ENCODE results near the gene C1orf232. TPM values are rescaled to one million over a fixed set of nuclear protein-coding genes. Genes with fewer than 3 reads are reported as not detected.

Gene C1orf232
- polyA plus RNA-seq, 2 of the 4 experiments (the other 2 are of a cell fraction) = not detected

DNA sequence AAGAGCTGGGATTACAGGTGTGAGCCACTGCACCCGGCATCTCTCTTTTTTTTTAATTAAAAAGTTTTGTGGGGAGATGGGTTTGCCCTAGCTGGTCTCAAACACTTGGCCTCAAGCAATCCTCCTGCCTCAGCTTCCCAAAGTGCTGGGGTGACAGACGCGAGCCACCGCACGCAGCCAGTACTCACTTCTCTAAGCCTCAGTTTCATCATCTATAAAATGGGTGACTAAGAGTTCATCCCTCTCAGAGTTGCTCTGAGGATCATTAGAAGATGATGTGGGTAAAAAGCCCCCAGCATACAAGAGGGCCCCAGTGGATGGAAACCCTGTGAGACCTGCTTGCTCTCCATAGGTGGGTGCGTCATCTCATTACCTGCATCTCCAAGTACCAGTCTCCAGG is 19.1 kb upstream of the C1orf232 start (continued):
- TF ChIP-seq, protein P1, sequence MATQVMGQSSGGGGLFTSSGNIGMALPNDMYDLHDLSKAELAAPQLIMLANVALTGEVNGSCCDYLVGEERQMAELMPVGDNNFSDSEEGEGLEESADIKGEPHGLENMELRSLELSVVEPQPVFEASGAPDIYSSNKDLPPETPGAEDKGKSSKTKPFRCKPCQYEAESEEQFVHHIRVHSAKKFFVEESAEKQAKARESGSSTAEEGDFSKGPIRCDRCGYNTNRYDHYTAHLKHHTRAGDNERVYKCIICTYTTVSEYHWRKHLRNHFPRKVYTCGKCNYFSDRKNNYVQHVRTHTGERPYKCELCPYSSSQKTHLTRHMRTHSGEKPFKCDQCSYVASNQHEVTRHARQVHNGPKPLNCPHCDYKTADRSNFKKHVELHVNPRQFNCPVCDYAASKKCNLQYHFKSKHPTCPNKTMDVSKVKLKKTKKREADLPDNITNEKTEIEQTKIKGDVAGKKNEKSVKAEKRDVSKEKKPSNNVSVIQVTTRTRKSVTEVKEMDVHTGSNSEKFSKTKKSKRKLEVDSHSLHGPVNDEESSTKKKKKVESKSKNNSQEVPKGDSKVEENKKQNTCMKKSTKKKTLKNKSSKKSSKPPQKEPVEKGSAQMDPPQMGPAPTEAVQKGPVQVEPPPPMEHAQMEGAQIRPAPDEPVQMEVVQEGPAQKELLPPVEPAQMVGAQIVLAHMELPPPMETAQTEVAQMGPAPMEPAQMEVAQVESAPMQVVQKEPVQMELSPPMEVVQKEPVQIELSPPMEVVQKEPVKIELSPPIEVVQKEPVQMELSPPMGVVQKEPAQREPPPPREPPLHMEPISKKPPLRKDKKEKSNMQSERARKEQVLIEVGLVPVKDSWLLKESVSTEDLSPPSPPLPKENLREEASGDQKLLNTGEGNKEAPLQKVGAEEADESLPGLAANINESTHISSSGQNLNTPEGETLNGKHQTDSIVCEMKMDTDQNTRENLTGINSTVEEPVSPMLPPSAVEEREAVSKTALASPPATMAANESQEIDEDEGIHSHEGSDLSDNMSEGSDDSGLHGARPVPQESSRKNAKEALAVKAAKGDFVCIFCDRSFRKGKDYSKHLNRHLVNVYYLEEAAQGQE (IDR thresholded peaks at IDR 0.05) = no peak

DNA sequence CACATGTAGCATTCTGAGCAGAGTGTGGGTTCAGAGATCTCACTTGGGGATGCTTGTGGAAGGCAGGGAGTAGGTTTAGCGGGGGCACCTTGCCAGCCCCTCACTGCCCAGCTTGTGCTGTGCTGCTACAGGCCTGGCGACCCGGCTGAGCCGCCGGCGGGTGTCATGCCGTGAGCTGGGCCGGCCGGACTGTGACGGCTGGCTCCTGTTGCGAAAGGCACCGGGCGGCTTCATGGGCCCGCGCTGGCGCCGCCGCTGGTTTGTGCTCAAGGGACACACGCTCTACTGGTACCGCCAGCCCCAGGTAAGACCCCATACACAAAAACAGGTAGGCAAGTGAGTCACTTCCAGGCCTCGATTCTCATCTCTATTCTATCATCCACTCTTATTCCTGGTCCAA is 16.1 kb upstream of the C1orf232 start:
- DNase-seq (ENCODE audit: low read depth in 1 of 2, low spot score in 1 of 2) (no peak), FAIRE-seq (no peak), ATAC-seq (no peak)
- Histone ChIP-seq H3K27ac (no peak overlapping the region), H3K4me1 (no peaks in the 10 kb centered on the region), H3K4me2 (no peak overlapping the region), H3K9me3 (no peaks in the 10 kb centered on the region), H3K4me3 (no peak overlapping the region)
- POLR2A ChIA-PET = no interaction called here
- CTCF ChIA-PET = interaction anchor here (0.5 kb wide), 1 partner anchor 51 kb away, joined by 3 read pairs; no protein-coding TSS in a partner anchor
- TF ChIP-seq, protein P2, sequence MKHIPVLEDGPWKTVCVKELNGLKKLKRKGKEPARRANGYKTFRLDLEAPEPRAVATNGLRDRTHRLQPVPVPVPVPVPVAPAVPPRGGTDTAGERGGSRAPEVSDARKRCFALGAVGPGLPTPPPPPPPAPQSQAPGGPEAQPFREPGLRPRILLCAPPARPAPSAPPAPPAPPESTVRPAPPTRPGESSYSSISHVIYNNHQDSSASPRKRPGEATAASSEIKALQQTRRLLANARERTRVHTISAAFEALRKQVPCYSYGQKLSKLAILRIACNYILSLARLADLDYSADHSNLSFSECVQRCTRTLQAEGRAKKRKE (CRISPR knock-in tag; IDR thresholded peaks at IDR 0.05; ENCODE audit: low read depth) = no peak
- no peak for TF ChIP-seq TP53 (CRISPR knock-in tag; IDR thresholded peaks at IDR 0.05)
- no peak for TF ChIP-seq FOSB (CRISPR knock-in tag; IDR thresholded peaks at IDR 0.05)
- no peak for TF ChIP-seq EHF (CRISPR knock-in tag; IDR thresholded peaks at IDR 0.05)
- TF ChIP-seq EP300 (IDR thresholded peaks at IDR 0.05) = no peak
- TF ChIP-seq, protein P1 (IDR thresholded peaks at IDR 0.05) = no peak
- no peak for TF ChIP-seq ZFP36 (IDR thresholded peaks at IDR 0.05; ENCODE audit: borderline replicate concordance, partially characterized antibody)
- TF ChIP-seq HOXA7 (CRISPR knock-in tag; IDR thresholded peaks at IDR 0.05) = no peak
- no peak for TF ChIP-seq MYC (IDR thresholded peaks at IDR 0.05; ENCODE audit: borderline replicate concordance, low read length)
- 95% methylated on average over 12 of the region's 21 CpGs for WGBS (ENCODE audit: missing lambda C conversion rate)

DNA sequence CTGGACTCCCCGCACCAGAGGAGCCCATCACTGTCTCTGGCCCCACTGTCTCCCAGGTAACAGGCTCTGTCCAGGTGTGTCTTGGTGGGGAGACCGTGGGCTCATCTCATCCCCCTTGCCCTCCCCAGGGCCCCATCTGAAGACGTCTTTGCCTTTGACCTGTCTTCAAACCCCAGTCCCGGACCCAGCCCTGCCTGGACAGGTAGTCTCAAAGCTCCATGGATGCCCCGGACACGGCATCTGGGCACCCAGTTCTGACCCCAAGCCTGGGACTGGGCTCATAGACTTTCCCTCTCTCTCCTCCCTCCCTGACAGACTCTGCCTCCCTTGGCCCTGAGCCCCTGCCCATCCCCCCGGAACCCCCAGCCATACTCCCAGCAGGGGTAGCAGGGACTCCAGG is 15.3 kb upstream of the C1orf232 start:
- ChIA-PET CTCF (no interaction called here), POLR2A (no interaction called here)
- Histone ChIP-seq H3K4me3 (no peak overlapping the region), H3K4me1 (no peaks in the 10 kb centered on the region), H3K9me3 (no peaks in the 10 kb centered on the region), H3K27ac (no peak overlapping the region), H3K4me2 (no peak overlapping the region)
- TF ChIP-seq RAD21 (conservative IDR thresholded peaks at IDR 0.05 in 1 of 2, IDR thresholded peaks at IDR 0.05 in 1 of 2) (no peak), HEYL (CRISPR knock-in tag; IDR thresholded peaks at IDR 0.05) (no peak), SMC3 (IDR thresholded peaks at IDR 0.05) (no peak), KDM1A (IDR thresholded peaks at IDR 0.05; ENCODE audit: low read depth) (no peak), CBX8 (IDR thresholded peaks at IDR 0.05) (no peak), FOSL2 (IDR thresholded peaks at IDR 0.05) (no peak), FOSL2 (CRISPR knock-in tag; IDR thresholded peaks at IDR 0.05) (no peak), CEBPB (IDR thresholded peaks at IDR 0.05) (no peak)
- TF ChIP-seq, protein P3, sequence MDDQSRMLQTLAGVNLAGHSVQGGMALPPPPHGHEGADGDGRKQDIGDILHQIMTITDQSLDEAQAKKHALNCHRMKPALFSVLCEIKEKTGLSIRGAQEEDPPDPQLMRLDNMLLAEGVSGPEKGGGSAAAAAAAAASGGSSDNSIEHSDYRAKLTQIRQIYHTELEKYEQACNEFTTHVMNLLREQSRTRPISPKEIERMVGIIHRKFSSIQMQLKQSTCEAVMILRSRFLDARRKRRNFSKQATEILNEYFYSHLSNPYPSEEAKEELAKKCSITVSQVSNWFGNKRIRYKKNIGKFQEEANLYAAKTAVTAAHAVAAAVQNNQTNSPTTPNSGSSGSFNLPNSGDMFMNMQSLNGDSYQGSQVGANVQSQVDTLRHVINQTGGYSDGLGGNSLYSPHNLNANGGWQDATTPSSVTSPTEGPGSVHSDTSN (IDR thresholded peaks at IDR 0.05) = no peak
- ATAC-seq (no peak), DNase-seq (ENCODE audit: low read depth in 1 of 2, low spot score in 1 of 2) (no peak), FAIRE-seq (no peak)
- 93% methylated on average over 3 of the region's 7 CpGs for WGBS (ENCODE audit: missing lambda C conversion rate)

All from A549 (cell line).